22Rv1 (cell line): ENCODE data around the gene LEMD2.
A peak's percentile ranks its signal among the peaks of the same experiment; 100 is the strongest.

Experiments used
- H3K27ac ChIP-seq: fragments of 450-650 bp; 2 replicates; pipeline ENCODE4 v1.5.1; 2017
- CTCF ChIP-seq: fragments of 450-650 bp; IDR thresholded peaks from 2 replicates; pipeline ENCODE4 v1.5.1; 2017; ENCODE audit warnings: mild to moderate bottlenecking
- ZFX ChIP-seq: fragments of 450-650 bp; IDR thresholded peaks from 2 replicates; pipeline ENCODE4 v1.6.1; 2017; ENCODE audit warnings: antibody characterized with exemption, borderline replicate concordance

The LEMD2 gene

GRCh38 chr6:33764036-33764435 is 24.9 kb downstream of the LEMD2 start:
- TF ChIP-seq ZFX (no peak), CTCF (no peak)
- H3K27ac ChIP-seq, result no peak overlapping the region

GRCh38 chr6:33763483-33763882 is 25.4 kb downstream of the LEMD2 start:
- H3K27ac ChIP-seq, result no peak overlapping the region
- TF ChIP-seq ZFX (no peak), CTCF (no peak)

DNA sequence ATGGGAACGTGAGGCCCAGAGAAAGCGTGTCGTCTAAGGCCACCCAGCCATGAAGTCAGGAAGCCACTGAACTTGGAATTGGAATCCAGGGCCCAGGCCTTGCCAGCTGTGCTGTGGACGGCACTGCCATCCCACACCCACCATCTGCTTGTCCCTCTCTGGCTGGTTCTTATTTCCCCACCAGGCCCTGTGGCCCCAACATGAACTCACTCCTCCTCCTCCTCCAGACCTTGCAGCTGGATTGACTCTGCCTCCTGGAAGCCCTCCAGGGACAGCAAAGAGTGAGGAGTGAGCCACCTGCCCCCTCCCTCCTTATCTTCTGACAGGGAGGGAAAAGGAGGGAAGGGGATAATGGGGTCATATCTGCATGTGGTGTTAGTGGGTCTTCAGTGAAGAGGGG is 26.2 kb downstream of the LEMD2 start:
- TF ChIP-seq CTCF (no peak), ZFX (no peak)
- H3K27ac ChIP-seq, result no peak overlapping the region

DNA sequence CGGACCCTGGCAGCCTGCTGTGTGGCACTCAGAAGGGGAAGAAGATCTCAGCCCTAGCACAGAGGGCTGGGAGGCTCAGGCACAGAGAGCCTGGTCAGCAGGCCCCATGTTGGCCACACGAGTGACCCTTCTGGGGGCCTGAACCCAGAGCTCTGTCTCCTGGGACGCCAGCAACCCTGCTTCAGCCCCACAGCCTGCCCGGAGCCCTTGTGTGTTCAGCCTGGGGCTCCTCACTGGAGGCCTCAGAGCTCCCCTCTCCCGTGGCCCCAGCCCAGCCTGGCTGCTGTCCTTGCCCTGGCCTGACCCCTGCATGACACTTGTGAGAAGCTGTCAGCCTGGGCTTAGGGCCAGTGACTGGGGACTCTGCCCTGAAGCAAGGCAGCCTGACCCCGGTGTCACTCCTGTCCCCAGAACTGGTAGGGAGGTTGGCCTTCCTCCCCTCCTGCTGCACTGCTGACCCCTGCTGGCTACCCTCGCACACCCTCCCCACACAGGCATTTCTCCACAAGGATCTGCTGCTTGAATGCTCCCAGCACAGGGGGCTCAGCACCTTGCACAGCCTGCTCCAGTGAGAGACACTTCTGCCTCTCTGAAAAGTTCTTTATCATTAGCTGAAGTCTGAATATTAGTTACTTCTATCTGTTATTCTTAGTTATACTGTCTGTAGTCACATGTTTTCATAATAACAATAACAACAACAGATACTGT is 26.9 kb downstream of the LEMD2 start:
- no peak overlapping the region for H3K27ac ChIP-seq
- TF ChIP-seq CTCF, result peak; percentile 86
- TF ChIP-seq ZFX, result no peak

DNA sequence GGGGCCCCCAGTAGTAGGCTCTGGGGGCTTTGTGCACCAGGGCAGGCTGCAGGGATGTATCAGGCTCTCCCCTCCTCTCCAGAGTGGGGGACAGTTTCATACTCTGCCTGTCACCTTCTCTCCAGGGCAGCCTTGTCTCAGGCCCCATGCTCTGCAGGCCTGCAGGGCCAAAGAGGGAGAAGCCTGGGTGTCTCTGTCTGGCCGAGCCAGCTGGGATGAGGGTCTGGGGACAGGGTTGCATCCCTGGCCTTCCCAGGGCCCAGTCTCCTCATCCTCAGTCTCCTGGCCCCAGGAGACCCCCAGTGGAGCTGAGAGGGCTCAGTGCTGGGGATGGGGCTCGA is 27.4 kb downstream of the LEMD2 start:
- H3K27ac ChIP-seq, result no peak overlapping the region
- TF ChIP-seq ZFX (no peak), CTCF (no peak)

GRCh38 chr6:33759887-33760629 is 28.9 kb downstream of the LEMD2 start:
- H3K27ac ChIP-seq, result peak overlapping the region; percentile 75
- TF ChIP-seq CTCF (no peak), ZFX (no peak)

- TF ChIP-seq CTCF (no peak), ZFX (no peak)
- peak overlapping the region; percentile 75 for H3K27ac ChIP-seq
These were observed 30.1 kb downstream of the LEMD2 start for GRCh38 chr6:33758815-33759216.
